ENCODE measurements around the gene KLF1. TPM values are rescaled to one million over a fixed set of nuclear protein-coding genes. Genes with fewer than 3 reads are reported as not detected.

The KLF1 gene
- total and polyA plus RNA-seq, 12 donors, result 0.23 to 0.83 (median 0.24) TPM; not detected in 9

- no peak for DNase-seq
- H3K27me3 ChIP-seq, result no peaks in the 10 kb centered on the region
- no peak overlapping the region for H3K4me3 ChIP-seq
- no peaks in the 10 kb centered on the region for H3K36me3 ChIP-seq (replicated peaks in 1 of 2)
- WGBS, 4 donors, result 92 to 96% (median 94%) methylated on average over 9 to 10 of the region's 10 CpGs
- no peaks in the 10 kb centered on the region for H3K9me3 ChIP-seq (replicated peaks in 1 of 3)
- TF ChIP-seq CTCF (IDR thresholded peaks at IDR 0.05) (no peak), POLR2A (IDR thresholded peaks at IDR 0.05) (no peak)
- peaks cover 9 to 13% of the 10 kb centered on the region in 2 donors for H3K4me1 ChIP-seq (replicated peaks in 1 of 2)
- H3K27ac ChIP-seq, result no peak overlapping the region
- intact Hi-C loops (cut with DNase I), result no loop called here
Observed at GRCh38 chr19:12868540-12869112, 18.4 kb downstream of the KLF1 start.

- Histone ChIP-seq H3K4me3 (peak overlapping the region in 2 of 4 donors; percentile 19 to 59), H3K27ac (peak overlapping the region in 1 of 5 donors; percentile 17), H3K9me3 (replicated peaks in 1 of 3) (no peaks in the 10 kb centered on the region), H3K27me3 (no peaks in the 10 kb centered on the region), H3K36me3 (replicated peaks in 1 of 2) (no peaks in the 10 kb centered on the region), H3K4me1 (replicated peaks in 1 of 2) (peaks cover 9% of the 10 kb centered on the region in 2 donors)
- DNase-seq, result peak in 5 of 7 donors; percentile 56 to 70 (median 61)
- intact Hi-C loops (cut with DNase I), result no loop called here
- WGBS, 4 donors, result 7 to 21% (median 14%) methylated on average over 18 to 51 of the region's 51 CpGs
- no peak for TF ChIP-seq CTCF (IDR thresholded peaks at IDR 0.05)
- no peak for TF ChIP-seq POLR2A (IDR thresholded peaks at IDR 0.05)
Observed at GRCh38 chr19:12867120-12868099, 19.6 kb downstream of the KLF1 start.

- WGBS, 4 donors, result 78 to 86% (median 83%) methylated on average over 24 to 29 of the region's 29 CpGs
- Histone ChIP-seq H3K9me3 (replicated peaks in 1 of 3) (no peaks in the 10 kb centered on the region), H3K27ac (no peak overlapping the region), H3K4me1 (replicated peaks in 1 of 2) (peaks cover 9% of the 10 kb centered on the region in 2 donors), H3K36me3 (replicated peaks in 1 of 2) (no peaks in the 10 kb centered on the region), H3K27me3 (no peaks in the 10 kb centered on the region), H3K4me3 (peak overlapping the region in 1 of 4 donors; percentile 59)
- peak in 1 of 7 donors; percentile 32 for DNase-seq
- no peak for TF ChIP-seq POLR2A (IDR thresholded peaks at IDR 0.05)
- no peak for TF ChIP-seq CTCF (IDR thresholded peaks at IDR 0.05)
- intact Hi-C loops (cut with DNase I), result no loop called here
Observed at GRCh38 chr19:12866416-12867119, 20.4 kb downstream of the KLF1 start.
